ENCODE data around the gene SPOCK1. TPM values are rescaled to one million over a fixed set of nuclear protein-coding genes. Genes with fewer than 3 reads are reported as not detected.
"Not testable (repeated sequence)": the region's sequence is repeated elsewhere in the genome, so short reads cannot be mapped to it uniquely, and the experiment has no call there.

The SPOCK1 gene
- total and polyA plus RNA-seq, 2 of the 13 experiments (the other 11 are each of a cell fraction or from before 2014, with no cell fraction given): 0.18 to 0.29 TPM

- POLR2A ChIA-PET: no interaction called here
- CTCF ChIA-PET (ENCODE audit: low intra/inter-chr PET ratio, low total read pairs): no interaction called here
- ATAC-seq (no peak), FAIRE-seq (no peak), DNase-seq (ENCODE audit: low spot score) (no peak)
- 23% methylated on average over 2 of the region's 2 CpGs for WGBS (ENCODE audit: low lambda C conversion rate)
- Histone ChIP-seq H3K79me2 (ENCODE audit: insufficient read depth, low read length) (no peaks in the 10 kb centered on the region), H3K27me3 (ENCODE audit: control insufficient read depth in 1 of 2, insufficient read depth in 2 of 2, low read length in 2 of 2) (no peaks in the 10 kb centered on the region), H3K9ac (ENCODE audit: insufficient read depth, low read depth, low read length) (no peak overlapping the region), H3K36me3 (replicated peaks in 1 of 2; ENCODE audit: control insufficient read depth in 1 of 2, insufficient read depth in 2 of 2, low read length in 2 of 2) (no peaks in the 10 kb centered on the region), H3K9me3 (ENCODE audit: low read length) (peaks cover 20% of the 10 kb centered on the region), H3K4me2 (ENCODE audit: low read depth, low read length) (no peak overlapping the region), H3K4me3 (replicated peaks in 1 of 3; ENCODE audit: insufficient read depth in 1 of 3, low read depth in 2 of 3, low read length in 3 of 3) (no peak overlapping the region), H3K27ac (ENCODE audit: extremely low read length, insufficient read depth, low read length) (no peak overlapping the region), H2AFZ (ENCODE audit: low read length) (no peak overlapping the region), H3K4me1 (ENCODE audit: insufficient read depth, low read length) (no peaks in the 10 kb centered on the region), H4K20me1 (ENCODE audit: insufficient read depth, low read length) (no peaks in the 10 kb centered on the region)
- TF ChIP-seq POGZ (CRISPR knock-in tag; IDR thresholded peaks at IDR 0.05) (no peak), SYNCRIP (IDR thresholded peaks at IDR 0.05; ENCODE audit: insufficient read depth, low read depth, low read length) (no peak), FIP1L1 (IDR thresholded peaks at IDR 0.05; ENCODE audit: borderline replicate concordance, insufficient read depth, low read depth, low read length) (no peak), RBM22 (optimal IDR thresholded peaks at IDR 0.05; ENCODE audit: low read length) (no peak), ZNF496 (CRISPR knock-in tag; IDR thresholded peaks at IDR 0.05; ENCODE audit: insufficient replicate concordance) (no peak), ZNF83 (CRISPR knock-in tag; IDR thresholded peaks at IDR 0.05; ENCODE audit: borderline replicate concordance) (no peak), MXD4 (CRISPR knock-in tag; IDR thresholded peaks at IDR 0.05) (no peak)
- no TSS peak for BruUV-seq (replicated peaks)
- intact Hi-C loops (cut with micrococcal nuclease; ENCODE audit: unreplicated experiment): no loop called here
- in situ Hi-C loops (cut with HindIII; ENCODE audit: extremely low pct_ligation_motif_present, low pct_unique_long_range_greater_than_20kb): no loop called here
Observed at GRCh38 chr5:136957428-136957827, 541.7 kb downstream of the SPOCK1 start.

DNA sequence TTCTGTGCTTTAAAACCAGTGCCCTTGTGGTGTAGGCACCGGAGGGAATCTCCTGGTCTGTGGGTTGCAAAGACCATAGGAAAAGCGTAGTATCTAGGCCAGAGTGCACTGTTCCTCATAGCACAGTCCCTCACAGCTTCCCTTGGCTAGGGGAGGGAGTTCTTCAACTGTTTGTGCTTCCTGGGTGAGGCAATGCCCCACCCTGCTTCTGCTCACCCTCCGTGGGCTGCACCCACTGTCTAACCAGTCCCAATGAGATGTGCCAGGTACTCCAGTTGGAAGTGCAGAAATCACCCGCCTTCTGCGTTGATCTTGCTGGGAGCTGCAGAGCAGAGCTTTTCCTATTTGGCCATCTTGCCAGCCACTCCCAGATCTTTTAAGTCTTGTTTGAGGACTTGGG is 545.0 kb downstream of the SPOCK1 start:
- CTCF ChIA-PET (ENCODE audit: low intra/inter-chr PET ratio, low total read pairs); POLR2A ChIA-PET; H3K9me3 ChIP-seq (ENCODE audit: low read length); BruUV-seq (replicated peaks); H3K27ac ChIP-seq (ENCODE audit: extremely low read length, insufficient read depth, low read length); in situ Hi-C loops (cut with HindIII; ENCODE audit: extremely low pct_ligation_motif_present, low pct_unique_long_range_greater_than_20kb); H3K27me3 ChIP-seq (ENCODE audit: control insufficient read depth in 1 of 2, insufficient read depth in 2 of 2, low read length in 2 of 2); H3K4me1 ChIP-seq (ENCODE audit: insufficient read depth, low read length); H2AFZ ChIP-seq (ENCODE audit: low read length); H3K79me2 ChIP-seq (ENCODE audit: insufficient read depth, low read length); ATAC-seq; FAIRE-seq; H3K4me2 ChIP-seq (ENCODE audit: low read depth, low read length); H3K36me3 ChIP-seq (replicated peaks in 1 of 2; ENCODE audit: control insufficient read depth in 1 of 2, insufficient read depth in 2 of 2, low read length in 2 of 2); intact Hi-C loops (cut with micrococcal nuclease; ENCODE audit: unreplicated experiment); H3K9ac ChIP-seq (ENCODE audit: insufficient read depth, low read depth, low read length); H3K4me3 ChIP-seq (replicated peaks in 1 of 3; ENCODE audit: insufficient read depth in 1 of 3, low read depth in 2 of 3, low read length in 3 of 3); DNase-seq (ENCODE audit: low spot score); H4K20me1 ChIP-seq (ENCODE audit: insufficient read depth, low read length): not testable (repeated sequence)
- WGBS (ENCODE audit: low lambda C conversion rate): 94% methylated on average over 2 of the region's 5 CpGs

DNA sequence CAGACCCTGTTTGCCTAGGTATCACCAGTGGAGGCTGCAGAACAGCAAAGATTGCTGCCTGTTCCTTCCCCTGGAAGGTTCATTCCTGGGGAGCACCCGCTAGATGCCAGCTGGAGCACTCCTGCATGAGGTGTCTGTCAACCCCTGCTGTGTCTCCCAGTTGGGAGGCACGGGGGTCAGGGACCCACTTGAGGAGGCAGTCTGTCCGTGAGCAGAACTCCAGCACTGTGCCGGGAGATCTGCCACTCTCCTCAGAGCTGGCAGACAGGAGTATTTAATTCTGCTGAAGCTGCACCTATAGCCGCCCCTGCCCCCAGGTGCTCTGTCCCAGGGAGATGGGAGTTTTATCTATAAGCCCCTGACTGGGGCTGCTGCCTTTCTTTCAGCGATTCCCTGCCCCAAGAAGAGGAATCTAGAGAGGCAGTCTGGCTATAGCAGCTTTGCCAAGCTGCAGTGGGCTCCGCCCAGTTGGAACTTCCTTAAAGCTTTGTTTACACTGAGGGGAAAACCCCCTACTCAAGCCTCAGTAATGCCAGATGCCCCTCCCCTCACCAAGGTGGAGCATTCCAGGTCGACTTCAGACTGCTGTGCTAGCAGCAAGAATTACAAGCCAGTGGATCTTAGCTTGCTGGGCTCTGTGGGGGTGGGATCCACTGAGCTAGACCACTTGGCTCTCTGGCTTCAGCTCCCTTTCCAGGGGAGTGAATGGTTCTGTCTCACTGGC is 545.6 kb downstream of the SPOCK1 start:
- not testable (repeated sequence) for FAIRE-seq

More for the DNA sequence above, 545.6 kb downstream of the SPOCK1 start:
- H3K4me1 ChIP-seq (ENCODE audit: insufficient read depth, low read length); H3K9ac ChIP-seq (ENCODE audit: insufficient read depth, low read depth, low read length); H3K4me2 ChIP-seq (ENCODE audit: low read depth, low read length); H3K27ac ChIP-seq (ENCODE audit: extremely low read length, insufficient read depth, low read length); H3K79me2 ChIP-seq (ENCODE audit: insufficient read depth, low read length); H3K4me3 ChIP-seq (replicated peaks in 1 of 3; ENCODE audit: insufficient read depth in 1 of 3, low read depth in 2 of 3, low read length in 3 of 3); POLR2A ChIA-PET; H4K20me1 ChIP-seq (ENCODE audit: insufficient read depth, low read length); DNase-seq (ENCODE audit: low spot score); H3K27me3 ChIP-seq (ENCODE audit: control insufficient read depth in 1 of 2, insufficient read depth in 2 of 2, low read length in 2 of 2); intact Hi-C loops (cut with micrococcal nuclease; ENCODE audit: unreplicated experiment); ATAC-seq; H2AFZ ChIP-seq (ENCODE audit: low read length); H3K9me3 ChIP-seq (ENCODE audit: low read length); in situ Hi-C loops (cut with HindIII; ENCODE audit: extremely low pct_ligation_motif_present, low pct_unique_long_range_greater_than_20kb); BruUV-seq (replicated peaks); CTCF ChIA-PET (ENCODE audit: low intra/inter-chr PET ratio, low total read pairs); H3K36me3 ChIP-seq (replicated peaks in 1 of 2; ENCODE audit: control insufficient read depth in 1 of 2, insufficient read depth in 2 of 2, low read length in 2 of 2): not testable (repeated sequence)
- 8% methylated on average over 3 of the region's 8 CpGs for WGBS (ENCODE audit: low lambda C conversion rate)
